Upper lobe of left lung (tissue), 4 donors: Measurements from ENCODE around the gene RNF207.

Source experiments
- POLR2A ChIP-seq, 4 donors: fragments of 450-650 bp; IDR thresholded peaks; one replicate each; pipeline ENCODE4 v1.5.1; 2016 to 2017; ENCODE audit warnings: antibody characterized with exemption in 4 of 4, mild to moderate bottlenecking in 2 of 4
- POLR2AphosphoS5 ChIP-seq, 2 donors: sonication (generic); formaldehyde crosslinking; IDR thresholded peaks; one replicate each; pipeline ENCODE4 v1.5.1; 2017; ENCODE audit warnings: antibody characterized with exemption in 2 of 2
- TF ChIP-seq, protein P1 (sequence below), 6 experiments: fragments of 450-650 bp in 4 of 6; fragments of 200-600 bp in 2 of 6; sonication (generic) in 2 of 6; IDR thresholded peaks; one replicate each; pipeline ENCODE4 v1.5.1; 2016 to 2019; ENCODE audit warnings: antibody characterized with exemption in 6 of 6

DNA sequence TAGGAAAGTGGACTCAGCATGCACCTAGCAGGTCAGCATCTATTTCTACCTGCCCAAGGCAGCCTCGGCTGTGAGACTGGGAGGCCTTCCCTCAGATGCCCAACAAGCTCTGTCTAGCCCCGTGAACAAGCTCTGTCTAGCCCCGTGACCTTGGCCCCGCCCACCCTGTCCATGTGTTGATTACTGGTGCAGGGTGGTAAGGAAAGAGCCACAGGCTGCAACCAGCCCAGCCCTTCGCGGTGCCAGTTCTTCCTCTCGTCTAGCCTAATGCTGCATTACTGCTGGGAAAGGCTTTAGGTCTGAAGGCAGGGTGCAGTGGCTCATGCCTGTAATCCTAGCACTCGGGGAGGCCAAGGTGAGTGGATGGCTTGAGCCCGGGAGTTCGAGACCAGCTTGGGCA lies 52.8 kb downstream of the RNF207 start:
- TF ChIP-seq POLR2A (IDR thresholded peaks at IDR 0.05) (no peak), POLR2AphosphoS5 (IDR thresholded peaks at IDR 0.05) (no peak)
- TF ChIP-seq, protein P1, sequence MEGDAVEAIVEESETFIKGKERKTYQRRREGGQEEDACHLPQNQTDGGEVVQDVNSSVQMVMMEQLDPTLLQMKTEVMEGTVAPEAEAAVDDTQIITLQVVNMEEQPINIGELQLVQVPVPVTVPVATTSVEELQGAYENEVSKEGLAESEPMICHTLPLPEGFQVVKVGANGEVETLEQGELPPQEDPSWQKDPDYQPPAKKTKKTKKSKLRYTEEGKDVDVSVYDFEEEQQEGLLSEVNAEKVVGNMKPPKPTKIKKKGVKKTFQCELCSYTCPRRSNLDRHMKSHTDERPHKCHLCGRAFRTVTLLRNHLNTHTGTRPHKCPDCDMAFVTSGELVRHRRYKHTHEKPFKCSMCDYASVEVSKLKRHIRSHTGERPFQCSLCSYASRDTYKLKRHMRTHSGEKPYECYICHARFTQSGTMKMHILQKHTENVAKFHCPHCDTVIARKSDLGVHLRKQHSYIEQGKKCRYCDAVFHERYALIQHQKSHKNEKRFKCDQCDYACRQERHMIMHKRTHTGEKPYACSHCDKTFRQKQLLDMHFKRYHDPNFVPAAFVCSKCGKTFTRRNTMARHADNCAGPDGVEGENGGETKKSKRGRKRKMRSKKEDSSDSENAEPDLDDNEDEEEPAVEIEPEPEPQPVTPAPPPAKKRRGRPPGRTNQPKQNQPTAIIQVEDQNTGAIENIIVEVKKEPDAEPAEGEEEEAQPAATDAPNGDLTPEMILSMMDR (IDR thresholded peaks at IDR 0.05): no peak
